KMS-11 (cell line): Measurements from ENCODE around the gene LRRC38.
"Not testable (repeated sequence)": the region's sequence is repeated elsewhere in the genome, so short reads cannot be mapped to it uniquely, and the experiment has no call there.

Experiments used
- H2AFZ ChIP-seq: fragments of 200-600 bp; sonication (generic); 2 replicates; pipeline ENCODE4 v1.6.1; 2016; ENCODE audit warnings: antibody characterized with exemption, mixed run types, low read depth
- H3K27ac ChIP-seq: fragments of 200-600 bp; sonication (generic); 2 replicates; pipeline ENCODE4 v1.6.1; 2016; ENCODE audit warnings: mild to moderate bottlenecking, mixed run types
- H3K27me3 ChIP-seq: fragments of 200-600 bp; sonication (generic); 2 replicates; pipeline ENCODE4 v1.6.1; 2017; ENCODE audit warnings: mild to moderate bottlenecking, low read depth, mixed run types, moderate library complexity; ENCODE audit not compliant: insufficient read depth
- H3K36me3 ChIP-seq: fragments of 200-600 bp; sonication (generic); 2 replicates; pipeline ENCODE4 v1.6.1; 2017; ENCODE audit warnings: mild to moderate bottlenecking, mixed run types; ENCODE audit not compliant: insufficient read depth
- H3K4me1 ChIP-seq: fragments of 200-600 bp; sonication (generic); 2 replicates; pipeline ENCODE4 v1.6.1; 2016; ENCODE audit warnings: mild to moderate bottlenecking, low read depth, mixed run types; ENCODE audit not compliant: poor library complexity, severe bottlenecking
- H3K4me2 ChIP-seq: fragments of 200-600 bp; sonication (generic); 2 replicates; pipeline ENCODE4 v1.7.0; 2016; ENCODE audit warnings: mild to moderate bottlenecking, mixed run types
- H3K4me3 ChIP-seq: fragments of 200-600 bp; sonication (generic); IDR thresholded peaks from 2 replicates; pipeline ENCODE4 v1.6.1; 2017; ENCODE audit warnings: low read depth, low read length, mixed read lengths; ENCODE audit not compliant: insufficient read depth
- H3K79me2 ChIP-seq: fragments of 200-600 bp; sonication (generic); 2 replicates; pipeline ENCODE4 v1.6.1; 2016; ENCODE audit warnings: low read depth, mixed run types; ENCODE audit not compliant: insufficient read depth
- H3K9ac ChIP-seq: fragments of 200-600 bp; sonication (generic); 2 replicates; pipeline ENCODE4 v1.6.1; 2016; ENCODE audit warnings: mild to moderate bottlenecking, mixed run types
- H4K20me1 ChIP-seq: fragments of 200-600 bp; sonication (generic); 2 replicates; pipeline ENCODE4 v1.6.1; 2016; ENCODE audit warnings: mild to moderate bottlenecking, mixed run types; ENCODE audit not compliant: insufficient read depth
- TF ChIP-seq, protein P1 (sequence below): fragments of 200-600 bp; sonication (generic); conservative IDR thresholded peaks from 2 replicates; pipeline ENCODE4 v1.6.1; 2017; ENCODE audit warnings: low read depth, mild to moderate bottlenecking, antibody characterized with exemption, low read length, moderate library complexity, mixed read lengths

LRRC38 gene, protein sequence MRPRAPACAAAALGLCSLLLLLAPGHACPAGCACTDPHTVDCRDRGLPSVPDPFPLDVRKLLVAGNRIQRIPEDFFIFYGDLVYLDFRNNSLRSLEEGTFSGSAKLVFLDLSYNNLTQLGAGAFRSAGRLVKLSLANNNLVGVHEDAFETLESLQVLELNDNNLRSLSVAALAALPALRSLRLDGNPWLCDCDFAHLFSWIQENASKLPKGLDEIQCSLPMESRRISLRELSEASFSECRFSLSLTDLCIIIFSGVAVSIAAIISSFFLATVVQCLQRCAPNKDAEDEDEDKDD

DNA sequence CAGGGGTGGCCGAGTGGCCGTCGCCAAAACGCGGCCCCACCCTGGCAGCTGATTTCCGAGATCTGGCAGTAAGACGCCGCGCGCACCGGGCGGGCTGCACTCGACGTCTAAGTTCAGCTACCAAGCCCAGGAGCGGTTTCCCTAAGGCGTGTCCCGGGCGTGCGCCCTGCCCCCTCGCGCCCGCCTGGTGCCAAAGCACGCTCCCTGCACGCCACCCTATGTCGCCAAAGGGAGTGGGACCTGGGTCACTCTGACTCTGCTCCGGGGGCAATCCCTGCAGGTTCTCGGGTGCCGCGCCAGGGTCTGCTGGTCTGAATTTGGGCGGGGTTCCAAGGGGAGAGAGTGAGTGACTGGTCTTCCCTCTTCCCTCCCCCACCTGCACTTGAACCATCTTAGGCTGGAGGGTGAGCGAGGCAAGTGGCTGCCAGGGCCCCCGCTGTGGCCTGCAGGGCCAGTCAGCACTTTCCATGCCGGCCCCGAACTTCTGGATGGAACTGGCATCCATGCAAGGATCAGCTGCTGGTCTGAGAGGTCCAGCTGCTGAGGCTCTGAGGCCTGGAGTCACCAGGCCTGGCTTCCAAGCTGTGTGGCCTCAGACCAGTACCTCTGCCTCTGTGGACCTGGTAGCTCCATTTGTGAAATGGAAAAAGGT lies at the start of gene LRRC38:
LRRC38 (minus strand) TSS at position 109 of the 652 bp plus-strand sequence. CDS start 410 bp downstream, outside the sequence.
- no peak within 1 kb of the TSS for H3K9ac ChIP-seq
- no peaks in the 10 kb centered on the region for H3K79me2 ChIP-seq
- no peaks in the 10 kb centered on the region for H3K4me1 ChIP-seq
- TF ChIP-seq, protein P1, sequence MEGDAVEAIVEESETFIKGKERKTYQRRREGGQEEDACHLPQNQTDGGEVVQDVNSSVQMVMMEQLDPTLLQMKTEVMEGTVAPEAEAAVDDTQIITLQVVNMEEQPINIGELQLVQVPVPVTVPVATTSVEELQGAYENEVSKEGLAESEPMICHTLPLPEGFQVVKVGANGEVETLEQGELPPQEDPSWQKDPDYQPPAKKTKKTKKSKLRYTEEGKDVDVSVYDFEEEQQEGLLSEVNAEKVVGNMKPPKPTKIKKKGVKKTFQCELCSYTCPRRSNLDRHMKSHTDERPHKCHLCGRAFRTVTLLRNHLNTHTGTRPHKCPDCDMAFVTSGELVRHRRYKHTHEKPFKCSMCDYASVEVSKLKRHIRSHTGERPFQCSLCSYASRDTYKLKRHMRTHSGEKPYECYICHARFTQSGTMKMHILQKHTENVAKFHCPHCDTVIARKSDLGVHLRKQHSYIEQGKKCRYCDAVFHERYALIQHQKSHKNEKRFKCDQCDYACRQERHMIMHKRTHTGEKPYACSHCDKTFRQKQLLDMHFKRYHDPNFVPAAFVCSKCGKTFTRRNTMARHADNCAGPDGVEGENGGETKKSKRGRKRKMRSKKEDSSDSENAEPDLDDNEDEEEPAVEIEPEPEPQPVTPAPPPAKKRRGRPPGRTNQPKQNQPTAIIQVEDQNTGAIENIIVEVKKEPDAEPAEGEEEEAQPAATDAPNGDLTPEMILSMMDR = no peak
- no peak within 1 kb of the TSS for H3K4me3 ChIP-seq
- H4K20me1 ChIP-seq = no peaks in the 10 kb centered on the region
- no peak within 1 kb of the TSS for H3K4me2 ChIP-seq
- H3K27ac ChIP-seq = no peak within 1 kb of the TSS
- no peaks in the 10 kb centered on the region for H3K36me3 ChIP-seq
- no peak within 1 kb of the TSS for H2AFZ ChIP-seq
- H3K27me3 ChIP-seq = peaks cover 3% of the 10 kb centered on the region

DNA sequence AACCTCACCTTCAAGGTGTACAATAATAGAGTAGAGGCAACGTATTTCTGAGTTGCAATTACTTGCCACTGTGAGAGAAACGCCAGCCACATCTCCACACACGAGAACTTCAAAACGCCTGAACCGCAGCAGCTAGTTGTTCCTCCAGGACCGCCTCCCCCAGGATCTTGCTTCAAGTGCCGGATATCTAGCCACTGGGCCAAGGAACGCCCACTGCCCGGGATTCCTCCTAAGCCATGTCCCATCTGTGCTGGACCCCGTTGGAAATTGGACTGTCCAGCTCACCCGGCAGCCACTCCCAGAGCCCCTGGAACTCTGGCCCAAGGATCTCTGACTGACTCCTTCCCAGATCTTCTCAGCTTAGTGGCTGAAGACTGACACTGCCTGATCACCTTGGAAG lies 49.2 kb upstream of the LRRC38 start:
- not testable (repeated sequence) for H4K20me1 ChIP-seq, H3K9ac ChIP-seq, H3K4me3 ChIP-seq, H3K27ac ChIP-seq, H3K27me3 ChIP-seq, H3K4me2 ChIP-seq, H3K36me3 ChIP-seq, H3K4me1 ChIP-seq, H2AFZ ChIP-seq, H3K79me2 ChIP-seq

DNA sequence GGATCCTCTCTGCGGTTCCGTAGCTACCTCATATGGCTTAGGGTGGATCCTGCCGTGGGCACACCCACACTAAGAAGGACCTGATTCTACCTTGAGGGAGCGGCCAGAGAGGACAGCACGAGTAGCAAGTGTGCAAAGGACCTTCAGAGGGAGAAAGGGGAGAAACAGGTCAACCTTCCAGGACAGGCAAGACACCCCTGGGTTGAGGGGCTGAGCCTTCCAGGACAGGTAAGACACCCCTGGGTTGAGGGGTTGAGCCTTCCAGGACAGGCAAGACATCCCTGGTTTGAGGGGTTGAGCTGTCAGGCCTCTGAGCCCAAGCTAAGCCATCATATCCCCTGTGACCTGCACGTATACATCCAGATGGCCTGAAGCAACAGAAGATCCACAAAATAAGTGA lies 46.7 kb upstream of the LRRC38 start:
- no peak overlapping the region for H3K4me2 ChIP-seq
- no peak overlapping the region for H3K9ac ChIP-seq
- H2AFZ ChIP-seq = no peak overlapping the region
- H3K27me3 ChIP-seq = peaks cover 3% of the 10 kb centered on the region; the same call in 1 of the 2 replicates
- no peak overlapping the region for H3K4me3 ChIP-seq
- H3K79me2 ChIP-seq = no peaks in the 10 kb centered on the region
- no peaks in the 10 kb centered on the region for H3K36me3 ChIP-seq
- no peaks in the 10 kb centered on the region for H3K4me1 ChIP-seq
- TF ChIP-seq, protein P1 = no peak
- no peak overlapping the region for H3K27ac ChIP-seq
- H4K20me1 ChIP-seq = no peaks in the 10 kb centered on the region

DNA sequence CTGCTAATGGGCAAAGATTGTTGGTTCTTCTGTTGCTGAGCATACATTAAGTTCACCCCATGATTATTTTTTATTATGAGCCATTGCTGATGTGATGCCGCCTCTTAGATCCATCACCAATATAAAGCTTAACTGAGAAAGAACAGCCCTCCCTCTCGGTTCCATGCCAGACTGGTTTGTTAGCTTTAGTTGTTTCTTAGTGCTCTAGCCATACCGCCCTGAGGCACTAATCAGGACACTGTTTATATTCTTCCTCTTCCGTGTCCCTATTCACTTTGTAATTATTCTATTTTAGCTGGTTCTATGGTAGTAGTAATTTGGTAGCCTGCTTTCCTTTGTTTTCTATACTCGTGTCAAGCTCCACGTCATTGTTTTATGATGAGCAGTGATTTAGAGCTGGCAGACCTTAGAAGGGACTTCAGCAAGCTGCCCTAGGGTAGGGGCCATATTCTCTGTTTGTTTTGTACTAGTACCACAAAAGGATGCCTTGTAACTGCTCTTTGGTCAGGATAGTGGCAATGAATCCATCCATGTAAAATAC lies 42.5 kb upstream of the LRRC38 start:
- H3K36me3 ChIP-seq = no peaks in the 10 kb centered on the region

More for the DNA sequence above, 42.5 kb upstream of the LRRC38 start:
- H3K4me2 ChIP-seq = no peak overlapping the region
- H3K79me2 ChIP-seq = no peaks in the 10 kb centered on the region
- H3K27ac ChIP-seq = no peak overlapping the region
- no peak overlapping the region for H2AFZ ChIP-seq
- H3K27me3 ChIP-seq = peaks cover 7% of the 10 kb centered on the region; the same call in 1 of the 2 replicates
- H3K4me3 ChIP-seq = no peak overlapping the region
- TF ChIP-seq, protein P1 = no peak
- H3K4me1 ChIP-seq = no peaks in the 10 kb centered on the region
- H4K20me1 ChIP-seq = no peaks in the 10 kb centered on the region
- H3K9ac ChIP-seq = no peak overlapping the region
